A673 (cell line): ENCODE results near the gene BBS1.

Experiments used
- EZH2 ChIP-seq: fragments of 200-600 bp; sonication (generic); IDR thresholded peaks from 2 replicates; pipeline ENCODE4 v1.6.1; 2017; ENCODE audit warnings: borderline replicate concordance, low read depth, mild to moderate bottlenecking, mixed read lengths, antibody characterized with exemption, low read length; ENCODE audit not compliant: poor library complexity, severe bottlenecking
- TF ChIP-seq, protein P1 (sequence below): fragments of 300-800, 200-600 bp; sonication (generic); conservative IDR thresholded peaks from 2 replicates; pipeline ENCODE4 v1.5.1; 2017; ENCODE audit warnings: low read depth, mild to moderate bottlenecking, antibody characterized with exemption, low read length, moderate library complexity, mixed read lengths

DNA sequence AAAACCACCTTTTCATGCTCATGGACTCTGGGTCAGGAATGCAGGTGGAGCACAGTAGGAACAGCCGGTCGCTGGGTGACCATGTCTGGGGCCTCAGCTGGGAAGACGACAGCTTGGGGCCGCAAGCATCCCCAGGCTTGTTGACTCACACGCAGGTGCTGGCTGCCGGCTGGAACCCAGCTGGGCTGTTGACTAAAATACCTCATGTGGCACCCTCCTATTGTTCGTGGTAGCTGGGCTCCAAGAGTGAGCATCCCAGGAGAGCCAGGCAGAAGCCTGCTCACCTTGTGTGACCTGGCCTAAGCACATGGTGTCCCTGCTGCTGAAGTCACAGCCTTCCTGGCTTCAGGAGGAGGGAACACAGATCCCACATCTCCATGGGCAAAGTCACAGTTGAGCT is 20.8 kb upstream of the BBS1 start:
- TF ChIP-seq, protein P1, sequence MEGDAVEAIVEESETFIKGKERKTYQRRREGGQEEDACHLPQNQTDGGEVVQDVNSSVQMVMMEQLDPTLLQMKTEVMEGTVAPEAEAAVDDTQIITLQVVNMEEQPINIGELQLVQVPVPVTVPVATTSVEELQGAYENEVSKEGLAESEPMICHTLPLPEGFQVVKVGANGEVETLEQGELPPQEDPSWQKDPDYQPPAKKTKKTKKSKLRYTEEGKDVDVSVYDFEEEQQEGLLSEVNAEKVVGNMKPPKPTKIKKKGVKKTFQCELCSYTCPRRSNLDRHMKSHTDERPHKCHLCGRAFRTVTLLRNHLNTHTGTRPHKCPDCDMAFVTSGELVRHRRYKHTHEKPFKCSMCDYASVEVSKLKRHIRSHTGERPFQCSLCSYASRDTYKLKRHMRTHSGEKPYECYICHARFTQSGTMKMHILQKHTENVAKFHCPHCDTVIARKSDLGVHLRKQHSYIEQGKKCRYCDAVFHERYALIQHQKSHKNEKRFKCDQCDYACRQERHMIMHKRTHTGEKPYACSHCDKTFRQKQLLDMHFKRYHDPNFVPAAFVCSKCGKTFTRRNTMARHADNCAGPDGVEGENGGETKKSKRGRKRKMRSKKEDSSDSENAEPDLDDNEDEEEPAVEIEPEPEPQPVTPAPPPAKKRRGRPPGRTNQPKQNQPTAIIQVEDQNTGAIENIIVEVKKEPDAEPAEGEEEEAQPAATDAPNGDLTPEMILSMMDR = no peak
- no peak for TF ChIP-seq EZH2
